NCI-H510A (cell line): ENCODE measurements around the gene SMIM1.

ENCODE experiments used
- DNase-seq: peaks from one replicate; lab custom pipeline; 2025; lab: John Stamatoyannopoulos, UW

Gene SMIM1

GRCh38 chr1:3756394-3756793, 16.2 kb upstream of the SMIM1 start:
- DNase-seq = no peak

GRCh38 chr1:3759164-3759563, 13.4 kb upstream of the SMIM1 start:
- DNase-seq = no peak

GRCh38 chr1:3759796-3760195, 12.8 kb upstream of the SMIM1 start:
- DNase-seq = no peak

GRCh38 chr1:3761296-3762010, 11.1 kb upstream of the SMIM1 start:
- no peak for DNase-seq

GRCh38 chr1:3762151-3762872, 10.2 kb upstream of the SMIM1 start:
- DNase-seq = no peak

GRCh38 chr1:3762873-3763228, 9.7 kb upstream of the SMIM1 start:
- DNase-seq = no peak

- no peak for DNase-seq
Observed at GRCh38 chr1:3763351-3764125, 9.0 kb upstream of the SMIM1 start.

- no peak for DNase-seq
Observed at GRCh38 chr1:3767328-3767925, 5.1 kb upstream of the SMIM1 start.

- DNase-seq = no peak
Observed at GRCh38 chr1:3768811-3769390, 3.6 kb upstream of the SMIM1 start.

- DNase-seq = no peak
Observed at GRCh38 chr1:3770047-3770765, 2.3 kb upstream of the SMIM1 start.

- DNase-seq = no peak
Observed at GRCh38 chr1:3771108-3772026, 1.2 kb upstream of the SMIM1 start.

GRCh38 chr1:3772027-3772714, 378 bp upstream of the SMIM1 start:
- DNase-seq = peak; percentile 59

- DNase-seq = no peak
Observed at GRCh38 chr1:3773572-3774275, 1.2 kb downstream of the SMIM1 start.

GRCh38 chr1:3774276-3774945, 1.9 kb downstream of the SMIM1 start:
- DNase-seq = no peak

GRCh38 chr1:3774946-3775489, 2.5 kb downstream of the SMIM1 start:
- no peak for DNase-seq

GRCh38 chr1:3775490-3776230, 3.1 kb downstream of the SMIM1 start:
- DNase-seq = peak; percentile 58

- DNase-seq = peak; percentile 27
Observed at GRCh38 chr1:3776231-3776961, 3.8 kb downstream of the SMIM1 start.
